ENCODE measurements around the gene SORT1.

DNA sequence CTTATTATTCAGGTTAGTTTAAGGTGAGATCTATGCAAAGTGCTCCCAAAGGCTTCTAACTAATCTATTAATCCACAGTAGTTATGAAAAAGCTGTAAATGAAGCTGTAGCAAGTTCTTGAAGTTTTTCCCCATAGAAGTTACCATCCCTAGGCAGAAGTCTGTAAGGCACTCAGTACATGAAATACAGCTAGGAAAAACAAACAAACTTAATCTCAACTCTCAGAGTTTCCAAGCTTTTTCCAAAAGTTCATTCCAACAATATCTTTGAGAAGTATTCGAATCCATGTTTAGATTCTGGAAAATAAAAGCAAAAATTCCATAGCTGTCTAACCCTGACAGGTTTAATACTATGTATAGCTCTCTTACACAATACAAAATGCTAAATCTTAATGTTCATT is 41.2 kb downstream of the SORT1 start:
- TF ChIP-seq ZFP3 (CRISPR knock-in tag; IDR thresholded peaks at IDR 0.05) (no peak), BACH2 (CRISPR knock-in tag; IDR thresholded peaks at IDR 0.05; ENCODE audit: borderline replicate concordance) (no peak), ZC3H10 (CRISPR knock-in tag; IDR thresholded peaks at IDR 0.05) (no peak), TCF4 (CRISPR knock-in tag; IDR thresholded peaks at IDR 0.05; ENCODE audit: borderline replicate concordance) (no peak), ZNF565 (CRISPR knock-in tag; conservative IDR thresholded peaks at IDR 0.05; ENCODE audit: low read depth) (no peak), PPARA (CRISPR knock-in tag; IDR thresholded peaks at IDR 0.05; ENCODE audit: borderline replicate concordance) (no peak), ZFP30 (CRISPR knock-in tag; IDR thresholded peaks at IDR 0.05) (no peak), SNAI2 (CRISPR knock-in tag; IDR thresholded peaks at IDR 0.05) (no peak), ISL1 (CRISPR knock-in tag; IDR thresholded peaks at IDR 0.05) (no peak), ARNTL (CRISPR knock-in tag; IDR thresholded peaks at IDR 0.05; ENCODE audit: borderline replicate concordance, low read depth) (no peak)
- TF ChIP-seq, protein P1, sequence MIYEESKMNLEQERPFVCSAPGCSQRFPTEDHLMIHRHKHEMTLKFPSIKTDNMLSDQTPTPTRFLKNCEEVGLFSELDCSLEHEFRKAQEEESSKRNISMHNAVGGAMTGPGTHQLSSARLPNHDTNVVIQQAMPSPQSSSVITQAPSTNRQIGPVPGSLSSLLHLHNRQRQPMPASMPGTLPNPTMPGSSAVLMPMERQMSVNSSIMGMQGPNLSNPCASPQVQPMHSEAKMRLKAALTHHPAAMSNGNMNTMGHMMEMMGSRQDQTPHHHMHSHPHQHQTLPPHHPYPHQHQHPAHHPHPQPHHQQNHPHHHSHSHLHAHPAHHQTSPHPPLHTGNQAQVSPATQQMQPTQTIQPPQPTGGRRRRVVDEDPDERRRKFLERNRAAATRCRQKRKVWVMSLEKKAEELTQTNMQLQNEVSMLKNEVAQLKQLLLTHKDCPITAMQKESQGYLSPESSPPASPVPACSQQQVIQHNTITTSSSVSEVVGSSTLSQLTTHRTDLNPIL (CRISPR knock-in tag; IDR thresholded peaks at IDR 0.05; ENCODE audit: low read depth): no peak
- TF ChIP-seq, protein P2, sequence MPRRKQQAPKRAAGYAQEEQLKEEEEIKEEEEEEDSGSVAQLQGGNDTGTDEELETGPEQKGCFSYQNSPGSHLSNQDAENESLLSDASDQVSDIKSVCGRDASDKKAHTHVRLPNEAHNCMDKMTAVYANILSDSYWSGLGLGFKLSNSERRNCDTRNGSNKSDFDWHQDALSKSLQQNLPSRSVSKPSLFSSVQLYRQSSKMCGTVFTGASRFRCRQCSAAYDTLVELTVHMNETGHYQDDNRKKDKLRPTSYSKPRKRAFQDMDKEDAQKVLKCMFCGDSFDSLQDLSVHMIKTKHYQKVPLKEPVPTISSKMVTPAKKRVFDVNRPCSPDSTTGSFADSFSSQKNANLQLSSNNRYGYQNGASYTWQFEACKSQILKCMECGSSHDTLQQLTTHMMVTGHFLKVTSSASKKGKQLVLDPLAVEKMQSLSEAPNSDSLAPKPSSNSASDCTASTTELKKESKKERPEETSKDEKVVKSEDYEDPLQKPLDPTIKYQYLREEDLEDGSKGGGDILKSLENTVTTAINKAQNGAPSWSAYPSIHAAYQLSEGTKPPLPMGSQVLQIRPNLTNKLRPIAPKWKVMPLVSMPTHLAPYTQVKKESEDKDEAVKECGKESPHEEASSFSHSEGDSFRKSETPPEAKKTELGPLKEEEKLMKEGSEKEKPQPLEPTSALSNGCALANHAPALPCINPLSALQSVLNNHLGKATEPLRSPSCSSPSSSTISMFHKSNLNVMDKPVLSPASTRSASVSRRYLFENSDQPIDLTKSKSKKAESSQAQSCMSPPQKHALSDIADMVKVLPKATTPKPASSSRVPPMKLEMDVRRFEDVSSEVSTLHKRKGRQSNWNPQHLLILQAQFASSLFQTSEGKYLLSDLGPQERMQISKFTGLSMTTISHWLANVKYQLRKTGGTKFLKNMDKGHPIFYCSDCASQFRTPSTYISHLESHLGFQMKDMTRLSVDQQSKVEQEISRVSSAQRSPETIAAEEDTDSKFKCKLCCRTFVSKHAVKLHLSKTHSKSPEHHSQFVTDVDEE (CRISPR knock-in tag; IDR thresholded peaks at IDR 0.05): no peak

Data from SK-N-SH treated with all-trans-retinoic acid at 6 μM for 48 hours (cell line).